Measurements from ENCODE around the gene HPCAL1.

Gene HPCAL1

DNA sequence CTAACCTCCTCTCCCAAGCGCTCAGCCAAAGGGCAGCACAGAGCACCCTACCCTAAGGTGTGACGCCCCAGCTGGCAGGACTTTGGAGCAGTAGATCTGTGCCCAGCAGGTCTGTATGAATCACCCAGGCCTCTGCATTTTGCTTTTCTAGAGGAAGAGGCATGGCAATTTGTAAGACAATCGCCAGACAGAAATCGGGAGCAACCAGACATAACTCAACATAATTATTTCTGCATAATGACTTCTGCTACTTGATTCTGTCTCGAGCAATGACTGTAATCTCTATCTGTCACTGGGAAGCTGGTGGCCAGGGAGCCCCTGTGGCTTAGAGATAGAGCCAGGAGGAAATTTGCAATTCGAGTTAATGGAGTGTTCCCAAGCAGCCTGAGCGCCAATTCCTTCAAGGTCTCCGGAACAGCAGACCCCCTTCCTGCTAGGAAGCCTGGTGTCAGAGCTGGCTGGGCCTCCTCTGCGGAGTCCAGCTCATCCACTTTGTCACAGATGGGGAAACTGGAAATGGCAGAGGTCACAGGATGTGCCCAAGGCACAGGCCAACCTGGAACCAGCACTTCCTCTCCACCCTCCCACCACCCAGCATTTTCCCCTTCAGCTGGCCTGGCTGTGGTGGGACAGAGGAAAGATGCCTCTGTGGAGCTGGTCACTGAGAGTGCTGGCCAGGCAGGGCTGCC, 90.4 kb downstream of the HPCAL1 start:
- peak; percentile 37 to 61 for DNase-seq

GRCh38 chr2:10393640-10393982, 90.9 kb downstream of the HPCAL1 start:
- no peak for DNase-seq

GRCh38 chr2:10395893-10396292, 93.2 kb downstream of the HPCAL1 start:
- DNase-seq, result no peak

- no peak for DNase-seq
Observed at GRCh38 chr2:10396464-10396863, 93.8 kb downstream of the HPCAL1 start.

DNA sequence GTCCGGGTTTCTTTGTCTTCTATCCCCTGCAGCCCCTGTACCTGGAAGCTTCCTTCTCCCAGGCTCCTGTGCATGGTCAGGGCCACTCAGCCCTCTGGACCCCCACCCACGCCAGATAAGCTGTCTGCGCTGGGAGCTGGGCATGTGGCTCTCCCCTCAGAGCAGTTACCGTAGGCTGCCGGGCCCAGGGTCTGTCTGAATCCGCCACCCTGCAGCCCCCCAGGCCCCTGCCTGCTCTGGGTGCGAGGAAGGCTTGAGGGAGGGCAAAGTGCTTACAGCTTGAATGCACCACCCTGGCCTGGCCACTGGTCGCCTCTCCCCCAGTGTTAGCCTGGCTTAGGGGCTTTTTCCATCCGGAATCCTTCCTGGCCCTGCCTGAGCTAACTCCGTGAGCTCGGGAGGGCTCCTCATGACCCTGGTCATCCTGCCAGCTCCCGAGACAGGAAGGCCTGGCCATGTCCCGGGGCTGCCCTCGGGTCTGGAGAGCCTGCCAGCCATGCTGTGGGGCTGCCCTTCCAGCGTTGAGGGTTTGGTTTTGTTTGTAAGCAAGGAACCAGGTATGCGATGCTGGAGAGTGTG, 94.7 kb downstream of the HPCAL1 start:
- DNase-seq, result no peak

- DNase-seq, result no peak
Observed at GRCh38 chr2:10397878-10398277, 95.2 kb downstream of the HPCAL1 start.

DNA sequence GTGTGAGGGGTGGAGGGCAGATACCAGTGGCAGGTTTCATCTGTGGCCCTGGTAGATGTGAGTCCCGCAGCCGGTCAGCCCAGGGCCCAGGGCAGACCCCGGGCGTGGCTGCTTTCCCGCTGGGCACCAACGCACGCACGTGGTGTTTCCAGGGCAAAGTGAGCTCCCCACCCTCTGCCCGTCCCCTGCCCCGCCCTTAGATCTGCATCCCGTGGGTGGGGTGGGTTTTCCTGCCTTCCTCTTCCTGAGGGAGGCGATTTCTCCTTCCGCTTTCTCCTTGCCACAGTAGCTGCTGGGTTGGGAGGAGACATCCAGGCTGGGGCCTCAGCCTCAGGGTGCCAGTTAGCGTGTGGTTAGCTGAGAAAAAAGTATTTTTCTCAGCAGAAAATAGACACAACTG, 95.8 kb downstream of the HPCAL1 start:
- peak; percentile 90 to 95 for DNase-seq

- DNase-seq, result no peak
Observed at GRCh38 chr2:10399358-10399757, 96.7 kb downstream of the HPCAL1 start.

- DNase-seq, result no peak
Observed at GRCh38 chr2:10400002-10400401, 97.3 kb downstream of the HPCAL1 start.

GRCh38 chr2:10400568-10400977, 97.9 kb downstream of the HPCAL1 start:
- peak; percentile 76 to 81 for DNase-seq

- no peak for DNase-seq
Observed at GRCh38 chr2:10400978-10401951, 98.6 kb downstream of the HPCAL1 start.

DNA sequence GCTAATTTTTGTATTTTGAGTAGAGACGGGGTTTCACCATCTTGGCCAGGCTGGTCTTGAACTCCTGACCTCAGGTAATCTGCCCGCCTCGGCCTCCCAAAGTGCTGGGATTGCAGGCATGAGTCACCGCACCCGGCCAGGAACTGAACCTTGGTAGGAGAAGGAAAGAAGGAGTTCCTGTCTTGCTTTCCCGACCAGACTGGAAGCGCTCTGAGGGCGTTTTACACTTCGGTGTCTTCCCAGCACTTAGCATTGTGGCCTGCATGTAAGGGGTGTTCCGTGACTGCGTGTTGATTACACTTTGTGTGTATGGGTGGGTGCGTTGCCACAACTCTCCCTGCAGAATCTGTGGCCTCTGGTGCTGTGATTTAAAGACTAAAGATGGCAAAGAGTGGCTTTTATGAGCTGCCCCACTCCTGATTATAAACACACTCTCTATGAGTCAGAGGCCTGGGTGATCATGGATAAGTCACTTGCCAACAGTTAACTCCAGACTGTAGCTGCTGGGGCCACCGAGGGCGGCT, 99.4 kb downstream of the HPCAL1 start:
- DNase-seq, result no peak

GRCh38 chr2:10402653-10403215, 100.0 kb downstream of the HPCAL1 start:
- DNase-seq, result no peak

- DNase-seq, result no peak
Observed at GRCh38 chr2:10404324-10405143, 101.8 kb downstream of the HPCAL1 start.

DNA sequence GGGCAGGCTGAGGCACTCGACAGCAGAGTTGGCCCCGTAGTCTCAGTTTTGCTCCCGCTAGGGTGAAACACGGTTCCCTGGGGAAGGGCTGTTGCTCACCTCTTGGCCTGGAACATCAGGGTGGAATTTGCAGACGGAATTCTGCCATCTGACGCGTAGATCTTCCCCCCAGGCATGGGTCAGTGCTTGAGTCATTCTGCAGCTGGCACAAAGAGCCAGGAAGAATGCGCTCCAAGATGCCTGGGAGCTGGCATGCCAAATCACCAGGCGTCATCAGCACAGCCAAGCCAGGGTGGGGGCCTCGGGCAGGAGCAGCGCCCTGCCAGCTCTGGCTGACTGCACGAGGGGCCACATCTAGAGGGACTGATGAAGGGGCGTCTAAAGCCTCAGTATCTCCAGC, 102.7 kb downstream of the HPCAL1 start:
- DNase-seq, result no peak

DNA sequence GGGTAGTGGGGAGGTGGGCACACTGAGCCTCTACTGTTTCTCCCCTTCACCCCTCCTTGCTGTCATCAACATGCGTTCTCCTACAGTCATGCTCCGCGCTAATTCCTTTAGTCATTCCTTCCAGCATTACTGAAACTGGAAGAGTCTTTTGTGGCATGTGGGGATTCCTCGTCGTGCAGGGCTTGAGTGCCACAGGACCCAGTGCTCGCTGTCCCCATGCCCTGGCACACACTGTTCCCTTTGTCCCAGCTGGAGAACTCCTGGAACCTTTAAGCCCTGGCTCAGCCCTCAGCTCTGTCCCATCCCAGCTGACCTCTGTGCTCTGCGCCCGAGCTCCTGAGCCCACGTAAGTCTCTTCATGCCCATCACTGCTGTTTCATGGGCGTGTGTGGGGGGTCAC, 103.3 kb downstream of the HPCAL1 start:
- no peak for DNase-seq

GRCh38 chr2:10406491-10407188, 103.9 kb downstream of the HPCAL1 start:
- no peak for DNase-seq

- DNase-seq, result no peak
Observed at GRCh38 chr2:10407432-10407831, 104.7 kb downstream of the HPCAL1 start.

- DNase-seq, result peak; percentile 64 to 85
Observed at GRCh38 chr2:10407841-10408648, 105.3 kb downstream of the HPCAL1 start.
